Measurements from ENCODE around the gene CCNA2.
A peak's percentile ranks its signal among the peaks of the same experiment; 100 is the strongest.

The CCNA2 gene

GRCh38 chr4:121800961-121801714 is 22.5 kb downstream of the CCNA2 start, which contains the start of gene EXOSC9:
TSS of gene EXOSC9 (plus strand) at chr4:121801323. CDS start at chr4:121801425, 102 bp downstream.
- DNase-seq, result peak; percentile 20

DNA sequence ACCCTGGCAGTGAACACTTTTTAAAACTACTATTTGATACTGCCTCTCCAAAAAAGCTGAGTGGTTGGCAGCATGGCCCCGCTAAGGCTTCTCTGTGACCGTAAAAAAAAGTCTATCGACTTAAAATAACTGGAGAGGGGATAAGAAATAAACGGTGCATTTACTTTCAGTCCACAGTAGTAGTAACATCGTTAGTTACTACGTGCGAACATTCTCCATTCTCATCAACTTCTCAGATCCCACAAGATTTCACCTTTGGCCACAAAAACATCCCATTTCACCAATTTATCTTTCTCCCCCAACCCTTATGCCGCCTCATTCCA is 23.1 kb downstream of the CCNA2 start:
- DNase-seq, result no peak

DNA sequence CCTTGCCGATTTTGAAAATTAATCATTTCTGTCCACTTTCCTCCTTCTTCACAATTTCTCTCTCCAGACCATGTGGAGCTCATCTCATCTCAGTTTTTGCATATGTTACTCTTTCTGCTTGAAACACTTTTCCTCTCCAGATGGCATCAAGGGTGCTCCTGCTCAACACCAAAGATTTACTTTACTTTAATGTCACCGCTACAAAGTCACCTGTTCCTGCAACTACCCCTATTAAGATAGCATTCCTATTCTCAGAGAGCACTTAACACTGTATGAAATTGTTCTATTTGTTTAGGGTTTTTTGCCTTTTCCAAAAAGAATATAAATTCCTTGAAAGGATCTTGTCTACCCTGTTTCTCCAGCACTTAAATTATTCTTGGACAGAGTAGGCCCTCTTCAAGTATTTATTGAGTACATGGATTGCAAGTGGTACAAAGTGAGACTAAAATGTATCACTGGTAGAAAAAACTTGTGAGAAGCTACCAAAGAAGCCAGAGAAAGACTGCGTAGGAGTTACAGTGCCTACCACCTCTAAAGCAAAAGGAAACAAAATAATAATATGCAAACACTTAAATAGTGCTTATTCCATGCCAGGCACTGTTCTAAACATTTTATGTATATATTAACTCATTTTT is 23.7 kb downstream of the CCNA2 start:
- no peak for DNase-seq

- DNase-seq, result no peak
These were observed 24.4 kb downstream of the CCNA2 start for GRCh38 chr4:121799208-121799823.

DNA sequence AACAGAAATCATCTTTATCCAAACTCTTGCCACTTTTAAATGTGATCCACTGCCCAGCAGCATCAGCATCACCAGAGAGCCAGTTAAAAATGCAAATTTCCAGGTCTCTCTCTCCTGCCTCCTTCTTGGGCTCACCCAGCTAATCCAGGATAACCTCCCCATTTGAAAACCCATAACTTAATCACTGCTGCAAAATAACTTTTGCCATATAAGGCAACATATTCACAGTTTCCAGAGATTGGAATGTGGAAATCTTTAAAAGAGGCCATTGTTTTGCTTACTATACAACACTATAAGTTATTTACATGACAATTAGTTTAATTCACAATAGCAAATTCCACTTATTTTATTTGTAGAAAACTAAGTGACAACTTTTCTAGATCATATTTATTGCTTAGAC is 27.4 kb downstream of the CCNA2 start:
- no peak for DNase-seq

GRCh38 chr4:121794505-121795188 is 29.0 kb downstream of the CCNA2 start:
- DNase-seq, result no peak

GRCh38 chr4:121792966-121793365 is 30.7 kb downstream of the CCNA2 start:
- DNase-seq, result no peak

DNA sequence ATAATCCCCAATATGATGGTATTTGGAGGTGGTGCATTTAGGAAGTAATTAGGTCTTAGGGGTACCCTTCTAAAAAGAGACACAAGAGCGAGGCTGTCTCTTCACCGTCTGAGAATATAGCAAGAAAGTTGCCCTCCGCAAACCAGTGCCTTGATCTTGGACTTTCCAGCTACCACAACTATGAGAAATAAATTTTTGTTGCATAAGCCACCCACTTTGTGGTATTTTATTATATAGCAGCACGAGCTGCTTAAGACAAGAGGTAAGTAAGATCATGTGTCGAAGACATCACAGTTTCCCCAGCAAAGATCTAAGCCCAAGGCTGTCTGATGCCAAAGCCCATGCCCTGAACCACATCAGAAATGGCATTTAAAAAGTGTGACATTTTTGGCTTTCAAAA is 32.2 kb downstream of the CCNA2 start:
- no peak for DNase-seq

DNA sequence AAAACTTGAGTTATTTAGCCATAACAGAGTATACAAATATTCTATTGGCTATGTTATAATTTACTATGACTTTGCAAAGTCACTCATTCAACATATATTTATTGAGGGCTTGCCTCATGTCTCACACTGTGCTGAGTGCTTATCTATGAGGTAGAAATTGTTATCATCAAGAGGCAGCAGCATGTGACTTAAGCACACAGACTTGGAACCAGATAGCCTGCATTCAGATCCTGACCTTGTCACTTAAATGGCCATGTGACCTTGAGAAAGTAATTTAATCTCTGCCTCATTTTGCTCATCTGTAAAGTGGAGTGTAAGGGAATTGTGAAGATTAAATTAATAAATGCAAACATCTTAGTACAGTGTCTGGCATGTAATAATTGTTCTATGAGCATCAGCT is 32.7 kb downstream of the CCNA2 start:
- DNase-seq, result no peak

- no peak for DNase-seq
These were observed 33.5 kb downstream of the CCNA2 start for GRCh38 chr4:121789960-121790829.

DNA sequence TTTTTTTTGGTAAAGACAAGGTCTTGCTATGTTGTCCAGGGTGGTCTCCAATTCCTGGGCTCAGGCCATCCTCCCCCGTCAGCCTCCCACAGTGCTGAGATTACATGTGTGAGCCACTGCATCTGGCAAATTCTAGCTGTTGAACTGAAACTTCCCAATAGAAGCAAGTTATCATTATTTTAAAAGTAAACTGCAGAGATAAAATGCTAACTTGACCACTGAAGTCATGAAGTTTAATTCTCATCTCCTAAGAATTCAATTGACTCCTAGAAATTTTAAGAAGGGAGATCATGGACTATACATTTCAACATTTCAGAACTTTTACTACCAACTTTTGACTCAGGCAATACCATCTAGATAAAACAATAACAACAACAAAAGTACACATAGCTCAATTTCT is 34.2 kb downstream of the CCNA2 start:
- no peak for DNase-seq

DNA sequence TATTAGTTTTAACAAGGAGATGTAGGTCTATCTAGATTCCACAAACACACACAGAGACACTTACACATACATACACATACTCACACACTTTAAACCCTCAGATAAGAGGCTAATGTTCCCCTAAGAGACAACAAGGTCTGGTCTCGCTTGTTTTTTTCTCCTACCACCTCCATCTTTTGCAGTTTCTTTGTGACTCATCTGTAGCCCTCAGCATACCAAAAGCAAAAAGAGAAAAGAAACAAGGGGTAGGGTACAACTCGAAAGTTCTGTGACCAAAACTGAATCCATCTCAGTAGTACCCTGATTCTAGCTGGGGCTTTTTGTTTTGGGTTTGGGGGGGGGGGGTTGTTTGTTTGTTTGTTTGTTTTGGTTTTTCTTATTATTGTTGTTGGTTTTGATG is 34.8 kb downstream of the CCNA2 start:
- no peak for DNase-seq

DNA sequence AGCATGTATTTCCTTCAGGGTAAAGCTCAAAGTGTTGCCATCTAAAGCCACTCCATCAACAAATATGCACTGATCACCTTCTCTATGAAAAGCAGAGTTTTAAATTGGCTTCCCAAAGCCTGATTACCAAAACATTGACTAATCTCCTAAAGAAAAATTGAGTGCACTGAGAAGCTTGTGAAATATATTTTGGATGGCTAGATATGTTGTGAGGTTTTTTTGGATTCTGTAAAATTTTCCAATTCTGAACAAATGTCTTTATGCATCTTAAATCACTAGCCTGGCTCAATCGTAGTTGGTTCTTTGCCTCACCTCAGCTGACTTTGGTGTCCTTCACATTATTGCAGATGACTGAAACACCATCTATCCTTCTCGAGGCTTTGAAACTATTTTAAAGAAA is 37.5 kb downstream of the CCNA2 start:
- DNase-seq, result no peak

DNA sequence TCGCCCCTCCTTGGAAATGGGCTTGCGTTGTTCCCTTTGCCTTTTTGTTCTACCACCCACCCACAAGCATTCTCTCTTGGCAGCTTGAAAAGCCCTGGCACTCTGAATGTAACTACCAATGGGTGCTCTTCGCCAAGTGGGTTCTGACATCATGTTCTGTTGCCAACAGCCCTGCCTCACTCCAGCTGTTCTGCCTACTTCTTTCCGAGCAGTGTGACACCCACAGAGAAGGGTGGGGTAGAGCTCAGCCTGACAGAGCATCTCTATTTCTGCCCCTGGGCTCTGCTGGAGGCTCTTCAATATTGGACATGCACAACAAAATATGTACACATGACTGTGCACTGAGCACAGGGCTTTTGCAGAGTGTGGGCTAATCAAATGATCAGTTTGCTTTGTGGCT is 38.2 kb downstream of the CCNA2 start:
- DNase-seq, result no peak

GRCh38 chr4:121784975-121785374 is 38.7 kb downstream of the CCNA2 start:
- DNase-seq, result no peak

- DNase-seq, result no peak
These were observed 39.3 kb downstream of the CCNA2 start for GRCh38 chr4:121784401-121784800.

DNA sequence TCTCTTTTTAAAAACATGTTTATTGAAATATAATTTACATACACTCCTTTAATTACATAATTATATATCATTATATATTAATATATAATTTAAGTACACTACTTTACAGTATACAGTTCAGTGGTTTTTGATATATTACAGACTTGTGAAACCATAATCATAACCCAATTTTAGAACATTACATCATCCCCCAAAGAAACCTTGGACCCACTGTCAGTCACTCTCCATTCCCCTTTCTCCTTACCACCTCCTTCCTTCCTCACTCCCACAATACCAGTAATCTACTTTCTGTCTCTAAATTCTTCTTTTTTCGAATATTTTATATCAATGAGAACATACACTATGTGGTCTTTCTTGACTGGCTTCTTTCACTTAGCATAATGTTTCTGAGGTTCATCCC is 40.5 kb downstream of the CCNA2 start:
- DNase-seq, result no peak

DNA sequence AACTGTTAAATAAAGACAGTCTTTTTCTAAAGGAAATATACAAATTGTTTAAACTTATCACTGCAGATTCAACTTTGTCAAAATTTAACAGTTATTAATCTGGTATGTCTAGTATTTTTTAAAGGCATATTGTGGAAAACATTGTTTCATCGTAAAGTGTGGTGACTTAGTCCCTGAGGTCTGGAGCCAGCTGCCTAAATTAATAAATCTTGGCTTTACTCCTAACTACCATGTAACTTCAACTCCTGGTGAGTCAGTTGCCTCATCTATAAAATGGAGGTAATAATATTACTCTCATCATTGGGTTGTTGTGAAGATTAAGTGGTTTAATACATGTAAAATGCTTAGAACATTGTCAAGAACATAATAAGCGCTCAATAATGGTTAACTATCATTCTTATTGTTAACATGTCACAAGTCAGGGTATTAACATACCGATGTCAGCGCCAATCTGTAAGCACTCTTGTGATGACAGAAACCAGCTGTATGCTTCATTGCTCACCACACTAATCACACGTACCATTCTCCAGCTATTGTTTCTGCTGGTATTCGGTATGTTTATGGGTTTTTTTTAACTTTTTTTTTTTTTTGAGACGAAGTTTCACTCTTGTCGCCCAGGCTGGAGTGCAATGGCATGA is 44.6 kb downstream of the CCNA2 start:
- no peak for DNase-seq

DNA sequence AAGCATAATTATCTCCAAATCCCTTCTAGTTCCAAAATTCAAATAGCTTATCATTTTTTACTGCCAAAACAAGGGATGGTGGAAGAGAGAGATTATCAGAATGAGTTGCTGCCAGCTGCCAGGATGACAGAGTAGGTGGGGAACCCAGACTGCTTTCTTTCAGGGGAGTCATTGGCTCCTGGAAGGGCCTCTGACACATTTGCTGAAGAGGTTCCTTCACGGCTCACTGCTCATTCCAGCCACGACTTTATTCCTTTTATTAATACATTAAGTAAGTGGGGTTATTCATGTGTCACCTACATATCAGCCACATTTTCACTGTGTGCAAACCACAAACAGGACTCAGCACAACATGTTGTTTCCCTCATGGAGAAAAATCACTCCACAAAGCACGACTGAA is 46.1 kb downstream of the CCNA2 start:
- no peak for DNase-seq

- no peak for DNase-seq
These were observed 46.9 kb downstream of the CCNA2 start for GRCh38 chr4:121776610-121777401.

DNA sequence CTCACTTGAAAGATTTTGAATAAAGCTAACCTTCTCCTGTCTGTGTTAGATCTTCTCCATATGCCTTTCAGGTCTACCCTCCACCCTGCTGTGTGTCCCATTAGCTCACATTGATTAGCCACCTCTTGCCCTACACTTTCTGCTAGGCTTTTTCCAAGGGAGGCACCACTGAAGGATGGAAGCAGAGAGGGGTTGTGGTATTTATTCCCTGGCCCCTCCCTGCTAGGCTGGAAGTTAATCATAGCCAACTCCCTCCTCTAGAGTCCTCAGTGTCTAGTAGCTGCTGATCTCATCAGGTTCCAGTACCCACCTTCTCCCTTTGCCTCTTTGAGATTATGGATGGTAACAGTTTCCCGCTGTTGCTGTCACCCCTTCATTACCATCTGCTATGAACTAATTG is 49.8 kb downstream of the CCNA2 start:
- DNase-seq, result no peak
